Measurements from ENCODE around the gene MRC1. TPM values are rescaled to one million over a fixed set of nuclear protein-coding genes. Genes with fewer than 3 reads are reported as not detected.

The MRC1 gene
- polyA plus RNA-seq, 1 donor = 14.5 TPM

Other genes starting within 250 kb of the MRC1 start
- gene HACD1, start 192.0 kb upstream of the MRC1 start, polyA plus RNA-seq (ENCODE audit: insufficient read length) = 168 TPM
- gene STAM, start 165.2 kb upstream of the MRC1 start, polyA plus RNA-seq (ENCODE audit: insufficient read length) = 20.8 TPM
- gene TMEM236, start 57.1 kb upstream of the MRC1 start, polyA plus RNA-seq (ENCODE audit: insufficient read length) = 0.46 TPM
- not detected for gene SLC39A12, start 142.6 kb downstream of the MRC1 start, polyA plus RNA-seq (ENCODE audit: insufficient read length)

All from forelimb muscle (tissue), 1 donor.